Stimulated activated naive B cell treated with anti-CD40 and anti-IgM and Interleukin-4, amounts not matched to agents 10 μg/mL and 1 μg/mL and 100 μg/mL, for 72 hours (primary cell): ENCODE measurements around the gene TRIM16.
A peak's percentile ranks its signal among the peaks of the same experiment; 100 is the strongest.
"Not testable (repeated sequence)": the region's sequence is repeated elsewhere in the genome, so short reads cannot be mapped to it uniquely, and the experiment has no call there.

Source experiments
- ATAC-seq, 2 donors: fragments of 150-1000 bp; cut with Tn5 transposase; replicated peaks; 2 replicates each; pipeline ENCODE4 v1.10.0; 2021; ENCODE audit warnings: moderate library complexity in 1 of 2
- DNase-seq: peaks from one replicate; pipeline ENCODE4 v3.0.0; 2021
- H3K27ac Mint-ChIP-seq: one replicate; pipeline ENCODE4 v1.8.0; 2022; ENCODE audit warnings: mild to moderate bottlenecking, mixed read lengths
- H3K27me3 Mint-ChIP-seq, 2 donors: one replicate each; pipeline ENCODE4 v1.8.0; 2022; ENCODE audit warnings: mixed read lengths in 2 of 2
- H3K36me3 Mint-ChIP-seq, 2 donors: one replicate each; pipeline ENCODE4 v1.8.0; 2022; ENCODE audit warnings: mixed read lengths in 2 of 2, mild to moderate bottlenecking in 1 of 2
- H3K4me1 Mint-ChIP-seq, 2 donors: one replicate each; pipeline ENCODE4 v1.8.0; 2022; ENCODE audit warnings: mixed read lengths in 2 of 2, mild to moderate bottlenecking in 1 of 2
- H3K4me3 Mint-ChIP-seq, 2 donors: one replicate each; pipeline ENCODE4 v1.8.0; 2022; ENCODE audit warnings: mild to moderate bottlenecking in 2 of 2, mixed read lengths in 2 of 2, moderate library complexity in 1 of 2
- H3K9me3 Mint-ChIP-seq, 2 donors: one replicate each; pipeline ENCODE4 v1.8.0; 2022; ENCODE audit warnings: mixed read lengths in 2 of 2, mild to moderate bottlenecking in 1 of 2

The TRIM16 gene

GRCh38 chr17:15674640-15675039, 9.5 kb downstream of the TRIM16 start:
- peaks cover 36 to 52% of the 10 kb centered on the region in 2 donors for H3K36me3 Mint-ChIP-seq
- not testable (repeated sequence) for H3K27me3 Mint-ChIP-seq, H3K4me1 Mint-ChIP-seq, H3K9me3 Mint-ChIP-seq, ATAC-seq, DNase-seq, H3K27ac Mint-ChIP-seq, H3K4me3 Mint-ChIP-seq

- peaks cover 31 to 44% of the 10 kb centered on the region in 2 donors for H3K36me3 Mint-ChIP-seq
- H3K4me1 Mint-ChIP-seq, ATAC-seq, H3K27ac Mint-ChIP-seq, H3K27me3 Mint-ChIP-seq, H3K4me3 Mint-ChIP-seq, DNase-seq, H3K9me3 Mint-ChIP-seq: not testable (repeated sequence)
Observed at GRCh38 chr17:15669526-15669925, 14.6 kb downstream of the TRIM16 start.

GRCh38 chr17:15663691-15664090, 20.4 kb downstream of the TRIM16 start:
- H3K36me3 Mint-ChIP-seq = peaks cover 52 to 55% of the 10 kb centered on the region in 2 donors
- ATAC-seq (no peak), DNase-seq (no peak)
- peaks cover 2 to 10% of the 10 kb centered on the region in 2 donors for H3K4me1 Mint-ChIP-seq
- H3K27me3 Mint-ChIP-seq = no peaks in the 10 kb centered on the region
- H3K9me3 Mint-ChIP-seq = no peaks in the 10 kb centered on the region
- no peak overlapping the region for H3K4me3 Mint-ChIP-seq
- no peak overlapping the region for H3K27ac Mint-ChIP-seq

- no peak overlapping the region for H3K4me3 Mint-ChIP-seq
- no peaks in the 10 kb centered on the region for H3K27me3 Mint-ChIP-seq
- peak overlapping the region; percentile 0 for H3K27ac Mint-ChIP-seq
- H3K36me3 Mint-ChIP-seq = peaks cover 51 to 56% of the 10 kb centered on the region in 2 donors
- DNase-seq (no peak), ATAC-seq (no peak)
- H3K9me3 Mint-ChIP-seq = no peaks in the 10 kb centered on the region
- peaks cover 2 to 10% of the 10 kb centered on the region in 2 donors for H3K4me1 Mint-ChIP-seq
Observed at GRCh38 chr17:15663176-15663575, 20.9 kb downstream of the TRIM16 start.

GRCh38 chr17:15662681-15663080, 21.4 kb downstream of the TRIM16 start:
- no peak overlapping the region for H3K4me3 Mint-ChIP-seq
- H3K27ac Mint-ChIP-seq = no peak overlapping the region
- no peaks in the 10 kb centered on the region for H3K27me3 Mint-ChIP-seq
- peaks cover 51 to 55% of the 10 kb centered on the region in 2 donors for H3K36me3 Mint-ChIP-seq
- DNase-seq (no peak), ATAC-seq (no peak)
- no peaks in the 10 kb centered on the region for H3K9me3 Mint-ChIP-seq
- H3K4me1 Mint-ChIP-seq = peaks cover 2 to 10% of the 10 kb centered on the region in 2 donors

GRCh38 chr17:15660077-15660476, 24.0 kb downstream of the TRIM16 start:
- DNase-seq (no peak), ATAC-seq (no peak)
- Mint-ChIP-seq H3K27me3 (no peaks in the 10 kb centered on the region), H3K4me1 (peaks cover 4 to 10% of the 10 kb centered on the region in 2 donors), H3K4me3 (no peak overlapping the region), H3K9me3 (no peaks in the 10 kb centered on the region), H3K27ac (no peak overlapping the region), H3K36me3 (peaks cover 65 to 72% of the 10 kb centered on the region in 2 donors)

- Mint-ChIP-seq H3K27ac (no peak overlapping the region), H3K27me3 (no peaks in the 10 kb centered on the region), H3K9me3 (no peaks in the 10 kb centered on the region), H3K4me3 (no peak overlapping the region), H3K36me3 (peaks cover 68 to 72% of the 10 kb centered on the region in 2 donors), H3K4me1 (peaks cover 4 to 10% of the 10 kb centered on the region in 2 donors)
- ATAC-seq (no peak), DNase-seq (no peak)
Observed at GRCh38 chr17:15659663-15660062, 24.4 kb downstream of the TRIM16 start.

- H3K9me3 Mint-ChIP-seq = no peaks in the 10 kb centered on the region
- H3K27me3 Mint-ChIP-seq = no peaks in the 10 kb centered on the region
- ATAC-seq (no peak), DNase-seq (no peak)
- no peak overlapping the region for H3K27ac Mint-ChIP-seq
- peaks cover 68 to 69% of the 10 kb centered on the region in 2 donors for H3K36me3 Mint-ChIP-seq
- H3K4me1 Mint-ChIP-seq = peaks cover 4 to 10% of the 10 kb centered on the region in 2 donors
- no peak overlapping the region for H3K4me3 Mint-ChIP-seq
Observed at GRCh38 chr17:15659236-15659635, 24.9 kb downstream of the TRIM16 start.

GRCh38 chr17:15658296-15658695, 25.8 kb downstream of the TRIM16 start:
- Mint-ChIP-seq H3K36me3 (peaks cover 66 to 69% of the 10 kb centered on the region in 2 donors), H3K27ac (no peak overlapping the region), H3K4me1 (peaks cover 4 to 10% of the 10 kb centered on the region in 2 donors), H3K27me3 (no peaks in the 10 kb centered on the region), H3K4me3 (no peak overlapping the region), H3K9me3 (no peaks in the 10 kb centered on the region)
- no peak for ATAC-seq
- no peak for DNase-seq

- H3K4me1 Mint-ChIP-seq = peaks cover 4 to 10% of the 10 kb centered on the region in 2 donors
- H3K9me3 Mint-ChIP-seq = no peaks in the 10 kb centered on the region
- peaks cover 66 to 69% of the 10 kb centered on the region in 2 donors for H3K36me3 Mint-ChIP-seq
- H3K27me3 Mint-ChIP-seq = no peaks in the 10 kb centered on the region
- no peak overlapping the region for H3K27ac Mint-ChIP-seq
- no peak for DNase-seq
- no peak for ATAC-seq
- no peak overlapping the region for H3K4me3 Mint-ChIP-seq
Observed at GRCh38 chr17:15657868-15658267, 26.2 kb downstream of the TRIM16 start.

- ATAC-seq (no peak), DNase-seq (no peak)
- no peak overlapping the region for H3K4me3 Mint-ChIP-seq
- H3K27ac Mint-ChIP-seq = no peak overlapping the region
- H3K27me3 Mint-ChIP-seq = peaks cover 0 to 5% of the 10 kb centered on the region in 2 donors
- peaks cover 57% of the 10 kb centered on the region in 2 donors for H3K36me3 Mint-ChIP-seq
- peaks cover 8 to 9% of the 10 kb centered on the region in 2 donors for H3K4me1 Mint-ChIP-seq
- no peaks in the 10 kb centered on the region for H3K9me3 Mint-ChIP-seq
Observed at GRCh38 chr17:15654886-15655561, 29.1 kb downstream of the TRIM16 start.

GRCh38 chr17:15654401-15654800, 29.7 kb downstream of the TRIM16 start:
- not testable (repeated sequence) for ATAC-seq, H3K27ac Mint-ChIP-seq, DNase-seq, H3K9me3 Mint-ChIP-seq, H3K4me1 Mint-ChIP-seq, H3K4me3 Mint-ChIP-seq, H3K27me3 Mint-ChIP-seq
- peaks cover 57% of the 10 kb centered on the region in 2 donors for H3K36me3 Mint-ChIP-seq

GRCh38 chr17:15652960-15653359, 31.2 kb downstream of the TRIM16 start:
- H3K36me3 Mint-ChIP-seq = peaks cover 46 to 51% of the 10 kb centered on the region in 2 donors
- H3K4me1 Mint-ChIP-seq = peaks cover 8 to 9% of the 10 kb centered on the region in 2 donors
- H3K27ac Mint-ChIP-seq = no peak overlapping the region
- peaks cover 0 to 5% of the 10 kb centered on the region in 2 donors for H3K27me3 Mint-ChIP-seq
- ATAC-seq (no peak), DNase-seq (no peak)
- H3K9me3 Mint-ChIP-seq = no peaks in the 10 kb centered on the region
- no peak overlapping the region for H3K4me3 Mint-ChIP-seq

- peak; percentile 3 for DNase-seq
- peak; percentile 75 to 92 for ATAC-seq
- peaks cover 0 to 5% of the 10 kb centered on the region in 2 donors for H3K27me3 Mint-ChIP-seq
- H3K4me3 Mint-ChIP-seq = peak overlapping the region in 1 of 2 donors; percentile 21
- H3K27ac Mint-ChIP-seq = no peak overlapping the region
- H3K9me3 Mint-ChIP-seq = no peaks in the 10 kb centered on the region
- H3K36me3 Mint-ChIP-seq = peaks cover 36 to 44% of the 10 kb centered on the region in 2 donors
- peaks cover 8 to 9% of the 10 kb centered on the region in 2 donors for H3K4me1 Mint-ChIP-seq
Observed at GRCh38 chr17:15651583-15652110, 32.5 kb downstream of the TRIM16 start.
